ENCODE measurements around the gene BTBD17.
A peak's percentile ranks its signal among the peaks of the same experiment; 100 is the strongest.

Gene BTBD17

GRCh38 chr17:74373838-74374606 lies 12.4 kb upstream of the BTBD17 start:
- Mint-ChIP-seq H3K27ac (no peak overlapping the region), H3K4me1 (peaks cover 6% of the 10 kb centered on the region), H3K4me3 (no peak overlapping the region), H3K27me3 (peaks cover 47% of the 10 kb centered on the region), H3K36me3 (no peaks in the 10 kb centered on the region), H3K9me3 (no peaks in the 10 kb centered on the region)
- ATAC-seq, result no peak

GRCh38 chr17:74372426-74372825 lies 10.8 kb upstream of the BTBD17 start:
- Mint-ChIP-seq H3K36me3 (no peaks in the 10 kb centered on the region), H3K4me1 (peaks cover 18% of the 10 kb centered on the region), H3K27ac (no peak overlapping the region), H3K27me3 (peaks cover 47% of the 10 kb centered on the region), H3K4me3 (no peak overlapping the region), H3K9me3 (no peaks in the 10 kb centered on the region)
- no peak for ATAC-seq

GRCh38 chr17:74371653-74372147 lies 10.0 kb upstream of the BTBD17 start:
- Mint-ChIP-seq H3K9me3 (no peaks in the 10 kb centered on the region), H3K36me3 (no peaks in the 10 kb centered on the region), H3K27me3 (peaks cover 55% of the 10 kb centered on the region), H3K4me1 (peaks cover 18% of the 10 kb centered on the region), H3K27ac (no peak overlapping the region), H3K4me3 (no peak overlapping the region)
- no peak for ATAC-seq

- Mint-ChIP-seq H3K36me3 (no peaks in the 10 kb centered on the region), H3K9me3 (no peaks in the 10 kb centered on the region), H3K4me1 (peaks cover 18% of the 10 kb centered on the region), H3K27me3 (peaks cover 69% of the 10 kb centered on the region), H3K27ac (no peak overlapping the region), H3K4me3 (no peak overlapping the region)
- ATAC-seq, result no peak
Observed at GRCh38 chr17:74369665-74370490, 8.2 kb upstream of the BTBD17 start.

GRCh38 chr17:74369221-74369620 lies 7.6 kb upstream of the BTBD17 start:
- Mint-ChIP-seq H3K4me3 (peak overlapping the region; percentile 12), H3K9me3 (no peaks in the 10 kb centered on the region), H3K36me3 (no peaks in the 10 kb centered on the region), H3K27me3 (peaks cover 69% of the 10 kb centered on the region), H3K4me1 (peaks cover 18% of the 10 kb centered on the region), H3K27ac (no peak overlapping the region)
- peak; percentile 44 for ATAC-seq

- no peaks in the 10 kb centered on the region for H3K9me3 Mint-ChIP-seq
- no peak overlapping the region for H3K4me3 Mint-ChIP-seq
- ATAC-seq, result peak; percentile 63
- H3K36me3 Mint-ChIP-seq, result no peaks in the 10 kb centered on the region
- H3K27ac Mint-ChIP-seq, result no peak overlapping the region
- H3K27me3 Mint-ChIP-seq, result peaks cover 69% of the 10 kb centered on the region
- peaks cover 18% of the 10 kb centered on the region for H3K4me1 Mint-ChIP-seq
Observed at GRCh38 chr17:74368341-74369081, 6.8 kb upstream of the BTBD17 start.

GRCh38 chr17:74367206-74367605 lies 5.5 kb upstream of the BTBD17 start, which contains the start of gene GPR142:
Gene GPR142, plus strand, starts transcription at chr17:74367506. Its CDS starts 2,035 bp downstream, at chr17:74369541.
- H3K9me3 Mint-ChIP-seq, result no peaks in the 10 kb centered on the region
- H3K27me3 Mint-ChIP-seq, result peaks cover 64% of the 10 kb centered on the region
- H3K4me3 Mint-ChIP-seq, result no peak within 1 kb of the TSS
- no peaks in the 10 kb centered on the region for H3K36me3 Mint-ChIP-seq
- no peak for ATAC-seq
- H3K4me1 Mint-ChIP-seq, result peaks cover 18% of the 10 kb centered on the region
- no peak within 1 kb of the TSS for H3K27ac Mint-ChIP-seq

GRCh38 chr17:74362810-74363498 lies 1.3 kb upstream of the BTBD17 start:
- H3K4me3 Mint-ChIP-seq, result no peak overlapping the region
- H3K9me3 Mint-ChIP-seq, result no peaks in the 10 kb centered on the region
- peaks cover 1% of the 10 kb centered on the region for H3K4me1 Mint-ChIP-seq
- no peak for ATAC-seq
- H3K36me3 Mint-ChIP-seq, result no peaks in the 10 kb centered on the region
- peaks cover 71% of the 10 kb centered on the region for H3K27me3 Mint-ChIP-seq
- no peak overlapping the region for H3K27ac Mint-ChIP-seq

- H3K4me1 Mint-ChIP-seq, result no peaks in the 10 kb centered on the region
- no peaks in the 10 kb centered on the region for H3K36me3 Mint-ChIP-seq
- ATAC-seq, result no peak
- no peak overlapping the region for H3K27ac Mint-ChIP-seq
- H3K4me3 Mint-ChIP-seq, result no peak overlapping the region
- H3K27me3 Mint-ChIP-seq, result peaks cover 67% of the 10 kb centered on the region
- no peaks in the 10 kb centered on the region for H3K9me3 Mint-ChIP-seq
Observed at GRCh38 chr17:74362069-74362405, 369 bp upstream of the BTBD17 start.

- Mint-ChIP-seq H3K36me3 (no peaks in the 10 kb centered on the region), H3K9me3 (no peaks in the 10 kb centered on the region), H3K4me1 (no peaks in the 10 kb centered on the region), H3K4me3 (no peak overlapping the region), H3K27me3 (peaks cover 64% of the 10 kb centered on the region), H3K27ac (no peak overlapping the region)
- ATAC-seq, result no peak
Observed at GRCh38 chr17:74360899-74361229, 804 bp downstream of the BTBD17 start.

GRCh38 chr17:74359916-74360315 lies 1.8 kb downstream of the BTBD17 start:
- H3K4me1 Mint-ChIP-seq, result no peaks in the 10 kb centered on the region
- H3K36me3 Mint-ChIP-seq, result no peaks in the 10 kb centered on the region
- H3K4me3 Mint-ChIP-seq, result no peak overlapping the region
- no peaks in the 10 kb centered on the region for H3K9me3 Mint-ChIP-seq
- H3K27ac Mint-ChIP-seq, result no peak overlapping the region
- ATAC-seq, result no peak
- H3K27me3 Mint-ChIP-seq, result peaks cover 67% of the 10 kb centered on the region

- no peak overlapping the region for H3K4me3 Mint-ChIP-seq
- peaks cover 79% of the 10 kb centered on the region for H3K27me3 Mint-ChIP-seq
- ATAC-seq, result no peak
- no peaks in the 10 kb centered on the region for H3K36me3 Mint-ChIP-seq
- no peaks in the 10 kb centered on the region for H3K9me3 Mint-ChIP-seq
- H3K4me1 Mint-ChIP-seq, result no peaks in the 10 kb centered on the region
- no peak overlapping the region for H3K27ac Mint-ChIP-seq
Observed at GRCh38 chr17:74358697-74359096, 3.0 kb downstream of the BTBD17 start.

GRCh38 chr17:74357466-74357809 lies 4.2 kb downstream of the BTBD17 start:
- no peak overlapping the region for H3K27ac Mint-ChIP-seq
- no peak overlapping the region for H3K4me3 Mint-ChIP-seq
- peaks cover 90% of the 10 kb centered on the region for H3K27me3 Mint-ChIP-seq
- no peaks in the 10 kb centered on the region for H3K9me3 Mint-ChIP-seq
- H3K36me3 Mint-ChIP-seq, result no peaks in the 10 kb centered on the region
- no peak for ATAC-seq
- no peaks in the 10 kb centered on the region for H3K4me1 Mint-ChIP-seq

GRCh38 chr17:74356646-74357465 lies 4.8 kb downstream of the BTBD17 start:
- H3K27me3 Mint-ChIP-seq, result peaks cover 90% of the 10 kb centered on the region
- H3K36me3 Mint-ChIP-seq, result no peaks in the 10 kb centered on the region
- H3K27ac Mint-ChIP-seq, result no peak overlapping the region
- H3K9me3 Mint-ChIP-seq, result no peaks in the 10 kb centered on the region
- ATAC-seq, result no peak
- no peak overlapping the region for H3K4me3 Mint-ChIP-seq
- H3K4me1 Mint-ChIP-seq, result no peaks in the 10 kb centered on the region
